Pulmonary artery endothelial cell (primary cell): ENCODE measurements around the gene ULK2. TPM values are rescaled to one million over a fixed set of nuclear protein-coding genes. Genes with fewer than 3 reads are reported as not detected.

Experiments used
- DNase-seq: peaks from one replicate; pipeline ENCODE4 v3.0.0-alpha.2; 2011; ENCODE audit warnings: low read depth, low spot score
- total RNA-seq: library from RNA; depleted of rRNA; stranded (reverse); fragments of >200 nt; gene quantifications from 2 replicates; pipeline ENCODE4 v1.2.3, GENCODE V29; 2014

The ULK2 gene
- total RNA-seq, 1 donor from 2014 or later = 23.1 TPM

DNA sequence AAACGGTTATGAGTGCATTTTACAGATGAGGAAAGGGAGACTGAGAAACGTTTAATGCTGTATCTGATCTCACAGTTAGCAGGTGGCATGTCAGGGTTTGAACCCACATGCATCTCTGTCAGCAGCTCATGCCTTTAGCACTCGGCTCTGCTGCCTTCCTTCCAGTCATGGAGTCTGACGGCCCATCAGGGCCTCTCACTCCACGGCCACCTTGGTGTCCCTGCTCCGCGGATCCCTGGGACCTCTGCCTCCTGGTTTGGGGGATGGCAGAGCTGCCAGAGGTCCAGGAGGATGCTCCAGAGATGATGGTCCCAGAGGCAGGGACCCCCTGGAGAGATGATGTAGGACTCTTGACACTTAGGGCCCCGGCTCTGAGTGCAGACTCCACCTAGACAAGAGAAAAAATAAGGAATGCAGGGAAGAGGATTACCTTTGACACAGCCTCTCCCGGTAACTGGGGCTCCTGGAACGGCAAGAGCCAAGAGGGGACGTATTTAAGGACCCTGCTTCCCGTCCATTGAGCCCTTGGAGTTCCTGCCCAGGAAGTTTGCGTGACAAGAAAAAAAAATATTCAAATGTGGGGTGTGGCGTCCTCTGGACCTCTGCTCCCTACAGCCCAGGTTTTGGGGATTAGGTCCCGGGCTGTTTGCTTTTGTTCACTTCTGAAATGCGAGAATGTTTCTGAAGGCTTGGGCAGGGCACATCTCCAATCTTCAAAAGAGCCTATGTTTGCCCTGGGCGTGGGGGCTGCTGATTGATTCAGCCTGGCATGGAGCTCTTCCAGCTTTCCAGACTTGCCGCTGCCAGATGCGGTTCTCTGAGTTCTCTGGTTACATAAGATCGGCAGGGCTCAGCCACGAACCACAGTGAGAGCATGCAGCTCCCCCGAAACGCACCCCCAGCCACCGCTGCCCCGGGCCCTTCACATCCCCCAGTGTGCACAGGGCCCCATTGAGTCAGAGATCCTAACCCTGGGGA is 119.6 kb downstream of the ULK2 start, which contains the start of gene ALDH3A1:
ALDH3A1 (minus strand) TSS at position 470 of the 978 bp plus-strand sequence. CDS start 3,169 bp downstream, outside the sequence.
- DNase-seq = no peak

DNA sequence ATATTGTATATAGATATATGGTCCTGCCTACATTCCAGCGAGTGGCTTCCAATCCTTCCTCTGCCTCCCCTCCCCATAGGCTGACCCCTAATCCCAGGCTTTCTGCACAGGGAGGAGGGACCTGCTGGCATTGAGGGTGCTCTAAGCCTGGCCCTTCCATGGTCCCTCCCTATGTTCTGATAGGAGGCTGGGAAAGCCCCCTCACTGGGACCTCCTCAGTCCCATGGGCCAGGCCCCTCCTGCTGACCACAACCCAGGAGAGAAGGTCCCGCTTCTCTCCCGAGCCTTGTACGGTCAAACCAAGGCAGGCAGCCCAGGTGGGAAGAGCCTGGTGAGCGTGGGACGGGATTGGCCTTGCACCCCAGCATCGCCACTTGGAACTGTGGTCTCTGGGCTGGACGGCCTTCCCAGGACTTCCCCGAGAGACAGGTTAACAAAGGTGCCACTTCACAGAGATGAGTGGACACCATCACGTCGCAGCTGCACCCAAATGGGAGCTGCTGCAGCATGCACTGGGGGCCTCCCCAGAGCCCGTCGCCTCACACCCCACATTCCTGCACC is 120.5 kb downstream of the ULK2 start:
- no peak for DNase-seq

DNA sequence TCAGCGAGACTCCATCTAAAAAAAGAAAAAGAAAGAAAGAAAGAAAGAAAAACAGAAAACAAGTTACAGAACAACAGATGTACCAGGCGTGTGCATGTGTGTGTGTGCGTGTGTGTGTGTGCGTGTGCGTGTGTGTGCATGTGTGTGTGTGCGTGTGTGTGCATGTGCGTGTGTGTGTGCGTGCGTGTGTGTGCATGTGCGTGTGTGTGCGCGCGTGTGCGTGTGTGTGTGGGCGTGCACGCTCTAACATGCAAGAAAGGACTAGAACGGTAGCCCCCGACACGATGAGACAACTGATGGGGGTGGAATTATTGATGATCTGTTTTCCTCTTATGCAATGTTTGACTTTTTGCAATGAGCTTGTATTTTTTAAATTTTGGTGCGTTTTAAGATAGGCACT is 121.2 kb downstream of the ULK2 start:
- DNase-seq = no peak

DNA sequence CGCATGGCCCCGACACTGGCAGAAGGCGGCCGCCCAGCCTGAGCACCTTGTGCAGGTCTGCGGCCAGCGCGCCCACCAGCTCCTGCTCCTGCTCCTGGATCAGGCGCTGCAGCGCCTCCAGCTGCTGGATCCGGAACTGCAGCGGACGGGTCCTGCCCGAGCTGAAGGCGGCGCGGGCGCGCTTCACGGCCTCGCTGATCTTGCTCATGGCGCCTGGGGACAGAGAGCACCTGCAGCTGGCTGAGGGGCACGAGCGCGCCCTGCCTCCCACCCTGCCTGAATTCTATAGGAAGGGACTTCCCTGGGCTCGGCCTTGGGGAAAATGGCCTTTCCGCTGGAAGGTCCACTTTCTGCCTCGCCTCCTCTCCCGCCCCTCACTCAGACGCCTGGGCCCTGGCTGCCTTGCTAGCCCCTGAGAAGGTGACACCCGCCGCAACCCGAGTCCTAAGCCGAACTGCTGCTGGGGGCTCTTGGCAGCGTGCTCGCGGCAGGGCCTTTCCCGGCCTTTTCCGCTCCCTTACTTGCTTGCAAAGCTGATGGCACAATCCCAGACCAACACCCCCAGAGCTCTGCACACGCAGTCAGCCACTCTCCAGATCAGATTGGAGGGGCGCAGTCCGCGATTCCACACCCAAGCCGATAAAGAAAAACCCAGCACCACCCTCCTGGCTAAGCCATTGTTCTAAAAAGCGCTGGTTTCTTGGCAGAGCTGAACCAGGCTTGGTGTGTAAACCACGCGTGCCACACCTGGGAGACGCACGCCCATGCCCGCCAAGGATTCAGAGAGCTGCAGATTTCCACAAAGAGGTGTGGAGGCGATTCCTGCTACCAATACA is 122.6 kb downstream of the ULK2 start:
- DNase-seq = peak; percentile 37

DNA sequence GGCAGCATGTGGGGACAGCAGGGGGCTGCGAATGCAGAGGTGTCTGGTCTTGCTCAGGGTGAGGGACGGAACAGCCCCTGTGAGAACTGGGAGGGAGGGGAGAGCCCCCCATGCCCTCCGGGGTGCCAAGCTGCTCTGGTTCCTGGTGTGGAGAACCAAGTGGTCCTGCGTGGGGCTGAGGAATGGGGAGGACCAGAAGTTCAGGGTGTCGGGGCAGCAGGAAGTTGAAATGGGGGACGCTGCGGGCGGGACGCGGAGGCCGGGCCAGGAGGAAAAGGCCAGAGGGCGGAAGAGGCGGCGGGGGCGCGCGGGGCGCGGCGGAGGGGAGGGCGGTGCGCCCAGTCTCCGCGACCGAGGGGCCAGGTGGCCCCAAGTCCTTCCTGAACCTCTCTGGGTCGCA is 123.2 kb downstream of the ULK2 start:
- DNase-seq = no peak

DNA sequence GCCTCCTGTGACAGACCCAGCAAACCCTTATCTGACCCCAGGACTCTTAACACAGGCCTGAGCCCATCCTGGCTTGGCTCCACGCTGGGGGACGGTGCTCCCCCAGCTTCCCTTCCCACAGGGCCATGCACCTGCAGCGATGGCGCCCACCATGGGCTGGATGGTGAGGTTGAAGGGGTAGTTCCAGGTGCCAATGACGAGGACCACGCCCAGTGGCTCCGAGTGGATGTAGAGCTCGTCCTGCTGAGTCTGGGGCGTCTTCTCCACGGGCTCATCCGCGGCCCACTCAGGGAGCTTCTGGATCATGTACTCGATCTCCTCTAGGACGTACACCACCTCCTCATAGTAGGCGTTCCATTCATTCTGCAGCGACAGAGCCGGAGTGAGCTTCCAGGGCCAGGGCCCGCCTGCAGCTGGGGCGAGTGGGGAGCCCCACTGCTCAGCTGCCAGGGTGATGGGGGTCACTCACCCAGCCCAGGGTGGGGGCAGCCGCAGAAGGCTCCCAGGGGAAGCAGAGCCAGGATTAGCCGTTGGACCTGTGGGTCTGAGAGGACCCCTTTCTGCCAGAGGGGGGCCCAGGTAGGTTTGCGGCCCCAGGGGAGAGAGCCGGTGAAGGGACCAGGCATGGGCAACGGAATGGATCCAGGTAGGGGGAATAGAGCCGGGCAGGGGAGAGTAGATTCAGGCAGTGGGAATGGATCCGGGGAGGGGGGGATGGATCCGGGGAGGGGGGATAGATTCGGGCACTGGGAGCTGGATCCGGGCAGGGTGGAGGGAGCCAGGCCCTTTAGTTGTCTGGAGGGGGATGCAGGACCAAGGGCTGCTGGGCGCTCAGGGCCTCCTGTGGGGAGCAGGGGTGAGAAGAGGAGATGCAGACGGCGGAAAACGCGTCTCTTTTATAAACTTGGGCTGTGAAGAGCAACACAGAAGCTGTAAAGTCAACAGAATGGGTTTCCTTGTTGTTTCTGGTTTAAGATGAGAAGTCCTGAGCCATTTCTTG is 124.3 kb downstream of the ULK2 start:
- no peak for DNase-seq

DNA sequence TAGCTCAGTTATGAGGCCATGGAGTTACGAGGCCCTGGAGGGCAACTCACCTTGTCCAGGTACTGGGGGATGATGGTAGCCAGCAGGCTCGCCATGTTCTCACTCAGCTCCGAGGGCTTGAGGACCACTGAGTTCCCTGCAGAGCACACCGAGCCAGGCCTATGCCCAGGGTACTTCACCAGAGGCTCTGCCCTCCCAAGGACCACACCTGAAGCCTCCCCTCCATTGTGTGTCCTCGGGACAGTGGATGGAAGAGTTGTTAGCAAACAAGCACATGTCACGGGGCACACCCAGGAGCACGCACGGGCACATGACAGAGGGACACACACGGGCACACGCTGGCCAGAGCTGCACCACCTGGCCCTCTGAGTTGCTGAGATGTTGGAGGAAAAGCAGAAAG is 125.2 kb downstream of the ULK2 start:
- DNase-seq = no peak

DNA sequence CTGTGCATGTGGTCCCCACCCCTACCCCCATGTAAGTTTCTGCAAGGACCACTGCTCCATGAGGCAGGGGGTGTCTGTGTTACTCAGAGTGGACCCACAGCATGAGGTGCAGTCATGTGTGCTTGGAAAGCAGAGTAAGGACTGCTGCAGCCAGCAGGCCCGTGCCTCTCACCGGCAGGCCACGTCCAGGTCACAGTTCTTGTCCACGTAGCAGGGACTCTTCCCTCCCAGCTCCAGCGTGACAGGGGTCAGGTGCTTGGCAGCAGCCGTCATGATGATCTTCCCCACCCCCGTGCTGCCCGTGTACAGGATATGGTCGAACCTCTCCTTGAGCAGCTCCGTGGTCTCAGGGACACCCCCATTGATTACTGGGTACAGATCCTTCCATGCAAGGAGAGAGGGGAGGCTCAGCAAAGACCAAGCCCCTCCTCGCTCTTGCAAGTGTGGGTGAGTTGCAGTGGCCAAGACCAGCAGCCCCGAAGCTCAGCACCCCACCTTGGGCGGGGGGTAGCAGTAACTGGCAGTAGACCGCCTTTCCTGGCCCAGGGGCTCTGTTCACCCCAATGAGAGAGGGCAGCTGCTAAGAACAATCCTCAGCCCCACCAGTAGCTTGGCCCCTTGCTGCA is 125.8 kb downstream of the ULK2 start:
- no peak for DNase-seq

DNA sequence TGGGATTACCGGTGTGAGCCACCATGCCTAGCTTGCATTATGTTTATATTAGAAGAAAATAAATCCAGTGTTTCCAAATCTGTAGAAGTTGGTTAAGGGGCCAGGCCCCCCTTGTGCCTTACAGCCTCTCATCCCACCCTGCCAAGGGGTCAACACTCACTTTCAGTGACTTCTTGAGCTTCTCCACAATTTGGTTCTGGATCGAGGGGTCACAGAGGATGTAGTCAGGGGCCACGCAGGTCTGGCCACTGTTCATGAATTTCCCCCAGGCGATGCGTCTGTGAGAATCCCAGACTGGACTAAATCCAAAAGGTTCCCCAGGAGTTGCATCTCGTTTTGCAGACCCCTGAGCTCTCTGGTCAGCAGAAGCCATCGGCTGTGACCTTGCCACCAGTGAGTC is 126.8 kb downstream of the ULK2 start:
- no peak for DNase-seq

DNA sequence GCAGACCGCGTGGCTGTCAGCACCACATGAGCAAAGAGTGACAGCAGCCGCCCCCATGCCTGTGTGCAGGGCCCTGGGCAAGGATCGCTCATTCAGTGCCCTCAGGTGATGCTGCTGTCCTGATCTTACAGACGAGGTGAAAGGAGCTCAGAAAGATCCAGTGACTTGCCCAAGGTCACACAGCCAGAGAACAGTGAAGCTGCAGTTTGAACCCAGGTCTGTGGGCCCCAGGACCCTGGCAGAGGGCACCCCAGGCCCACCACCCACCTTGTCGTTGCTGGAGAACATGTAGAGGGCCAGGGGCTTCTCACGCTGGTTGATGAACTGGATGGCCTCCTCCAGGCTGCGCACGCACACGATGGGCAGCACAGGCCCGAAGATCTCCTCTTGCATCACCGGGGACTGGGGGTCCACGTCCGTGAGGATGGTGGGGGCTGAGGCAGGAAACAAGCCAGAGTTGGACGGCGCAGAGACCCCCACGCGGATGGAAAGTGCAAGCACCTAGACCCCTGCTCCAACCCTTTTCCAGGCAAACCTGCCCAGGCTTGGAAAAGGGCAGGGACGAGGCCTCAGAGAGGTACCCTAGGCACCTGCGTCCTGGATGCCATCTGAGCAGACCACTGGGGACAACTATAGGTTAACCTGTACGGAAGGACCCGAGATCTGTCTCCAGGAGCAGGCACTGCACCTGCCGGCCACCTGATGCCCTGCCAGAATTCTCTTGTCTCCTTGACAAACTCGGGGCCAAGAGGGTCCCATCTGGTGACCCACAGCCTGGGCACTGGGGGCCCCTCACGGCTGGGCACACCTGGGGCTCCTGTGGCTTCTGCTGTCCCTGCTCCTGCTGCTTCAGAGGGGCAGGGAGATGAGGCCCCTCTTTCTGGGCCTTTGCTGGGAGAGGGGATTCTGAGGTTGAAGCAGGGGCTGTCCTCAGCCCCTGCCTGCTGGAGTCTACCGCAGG is 128.2 kb downstream of the ULK2 start:
- DNase-seq = no peak

DNA sequence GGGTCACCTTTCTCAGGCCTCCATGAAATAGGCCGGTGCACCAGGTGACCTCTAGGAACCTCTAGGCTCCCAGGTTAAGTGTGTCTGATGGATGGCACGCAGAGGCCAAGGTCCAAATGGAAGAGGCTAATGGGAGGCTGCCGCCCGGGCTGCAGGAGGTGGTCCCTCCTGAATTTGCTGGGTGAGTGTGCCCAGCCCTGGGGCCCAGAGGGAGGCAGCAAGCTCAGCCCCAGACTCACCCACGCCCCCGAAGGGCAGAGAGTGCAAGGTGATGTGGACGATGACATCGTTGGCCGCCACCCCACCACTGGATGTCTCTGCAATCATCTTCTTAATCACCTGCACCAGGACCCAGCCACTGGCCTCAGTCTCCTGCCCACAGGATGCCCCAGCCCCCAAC is 129.0 kb downstream of the ULK2 start:
- DNase-seq = no peak

DNA sequence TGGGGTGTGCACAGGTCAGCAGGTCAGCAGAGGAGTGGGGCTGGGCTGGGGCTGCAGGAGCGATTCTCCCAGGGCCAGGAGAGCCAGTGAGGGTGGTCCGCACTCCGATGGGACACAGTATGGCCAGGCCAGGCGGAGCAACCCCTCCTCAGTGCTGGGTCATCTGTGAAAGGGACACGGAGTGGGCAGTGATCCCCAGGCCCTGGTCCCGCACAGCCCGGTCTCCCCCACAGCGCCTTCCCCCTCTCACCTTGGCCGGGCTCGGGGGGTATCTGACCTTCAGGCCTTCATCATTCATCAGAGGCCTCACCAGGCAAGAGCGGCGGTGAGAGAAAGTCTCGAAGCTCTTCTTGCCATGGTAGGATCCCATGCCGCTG is 129.7 kb downstream of the ULK2 start:
- DNase-seq = no peak

DNA sequence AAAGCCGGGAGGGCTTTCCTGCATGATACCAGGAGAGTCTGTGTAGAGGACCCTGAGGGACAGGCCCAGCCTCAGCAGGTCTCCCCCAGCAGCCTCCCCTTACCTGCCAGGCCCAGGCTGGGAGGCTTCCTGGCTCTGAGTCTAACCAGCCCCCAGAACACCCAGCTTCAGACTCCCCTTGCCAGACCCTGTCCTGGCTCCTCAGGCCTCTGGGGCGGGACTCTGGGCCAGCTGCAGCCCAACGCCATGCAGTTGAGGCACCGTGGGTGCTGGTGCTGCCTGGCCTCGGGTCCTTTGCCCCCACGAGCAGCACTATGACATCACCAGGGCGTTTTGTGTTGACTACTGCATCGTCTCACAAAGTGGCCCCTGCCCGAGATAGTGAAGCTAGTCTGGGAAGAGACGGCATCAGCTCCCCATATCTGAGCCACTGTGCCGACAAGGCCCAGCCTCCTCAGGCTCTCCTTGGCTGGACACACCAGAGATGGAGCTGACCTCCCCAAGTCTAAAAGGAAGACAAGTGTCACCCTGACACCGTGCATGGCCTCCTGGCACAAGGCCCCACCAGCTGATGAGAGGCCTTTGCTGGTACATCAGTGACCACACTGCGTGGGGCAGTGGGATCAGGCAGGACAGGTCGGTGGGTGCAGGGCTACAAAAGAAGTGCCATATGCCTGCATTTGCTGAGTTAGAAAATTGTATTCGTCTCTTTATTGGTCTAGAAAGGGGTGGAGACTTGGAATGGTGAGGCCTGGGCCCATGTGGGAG is 130.2 kb downstream of the ULK2 start:
- DNase-seq = no peak

DNA sequence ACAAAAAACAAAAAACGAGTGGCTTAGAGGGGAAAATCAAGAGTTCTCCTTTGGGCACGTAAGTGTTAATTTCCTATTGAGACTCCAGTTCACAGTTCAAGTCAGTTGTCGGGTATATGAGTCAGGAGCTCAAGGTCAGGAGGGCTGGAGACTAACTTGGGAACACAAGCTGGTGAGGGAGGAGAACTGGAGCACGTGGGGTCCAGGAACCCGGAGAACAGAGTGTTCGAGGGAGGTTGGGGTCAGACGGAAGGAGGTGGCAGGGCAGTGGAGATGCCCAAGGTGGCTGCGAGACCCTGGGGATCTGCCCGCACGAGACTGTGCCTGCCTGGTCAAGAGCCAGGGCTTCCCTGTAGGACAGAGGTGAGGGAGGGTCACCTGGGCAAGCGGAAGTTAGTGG is 131.7 kb downstream of the ULK2 start:
- DNase-seq = no peak

DNA sequence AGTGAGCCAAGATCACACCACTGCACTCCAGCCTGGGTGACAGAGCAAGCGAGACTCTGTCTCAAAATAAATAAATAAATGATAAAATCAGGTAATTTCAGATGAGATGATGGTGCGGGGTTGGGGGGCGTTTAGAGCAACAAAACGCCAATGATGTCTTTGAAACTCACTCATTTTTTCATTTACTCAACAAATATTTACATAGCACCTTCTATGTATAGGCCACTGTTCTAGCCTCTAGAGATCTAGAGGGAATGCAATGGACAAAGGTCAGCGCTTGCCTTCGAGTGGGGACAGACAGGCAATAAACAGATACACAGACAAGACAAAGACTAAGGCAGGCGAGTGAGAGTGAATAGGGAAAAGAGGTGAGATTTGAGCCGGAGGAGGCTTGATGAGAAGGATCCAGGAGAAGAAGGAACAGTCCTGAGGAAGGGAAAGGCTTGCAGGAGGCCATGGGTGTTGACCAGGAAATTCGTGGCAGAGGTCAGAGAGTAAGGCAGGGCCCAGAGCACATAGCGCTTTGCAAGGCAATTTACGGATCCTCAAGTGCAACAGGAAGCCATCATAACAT is 133.7 kb downstream of the ULK2 start:
- no peak for DNase-seq

DNA sequence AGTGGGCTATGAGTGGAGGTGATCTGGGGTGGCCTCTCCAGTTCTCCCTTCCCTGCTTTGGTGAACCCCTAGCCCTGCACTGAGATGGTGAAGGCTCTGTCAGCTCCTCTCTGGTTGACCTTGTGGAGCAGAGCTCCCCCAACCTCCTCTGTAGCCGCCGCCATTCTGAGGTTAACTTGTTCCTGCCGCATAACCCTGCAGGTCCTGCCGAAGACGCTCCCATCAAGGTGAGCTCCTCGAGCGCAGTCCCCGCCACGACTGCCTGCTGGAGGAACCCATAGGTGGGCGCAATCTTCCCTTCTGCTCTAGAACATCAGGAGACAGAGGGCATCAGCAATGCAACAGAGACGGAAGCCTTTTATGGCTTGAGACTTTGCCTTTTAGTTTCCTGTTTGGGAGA is 136.1 kb downstream of the ULK2 start:
- DNase-seq = no peak

DNA sequence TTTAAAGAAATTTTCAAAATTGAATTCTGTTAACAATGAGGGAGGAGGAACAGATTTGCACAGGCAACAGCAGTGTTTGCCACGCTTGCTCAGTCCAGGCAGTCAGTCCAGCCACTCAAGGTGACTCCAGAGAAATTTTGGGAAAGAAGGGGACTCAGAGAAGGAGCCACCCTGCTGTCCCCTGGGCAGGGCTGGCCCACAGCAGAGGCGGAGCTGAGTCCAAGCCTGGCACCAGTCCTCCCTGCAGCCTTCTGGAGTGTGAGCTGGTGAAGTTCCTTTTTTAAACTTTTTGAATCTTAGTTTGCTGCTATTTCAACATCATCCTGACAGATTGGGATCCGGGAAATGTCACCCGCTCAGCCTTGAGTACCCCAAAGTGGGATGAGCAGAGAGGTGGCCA is 136.9 kb downstream of the ULK2 start:
- no peak for DNase-seq

DNA sequence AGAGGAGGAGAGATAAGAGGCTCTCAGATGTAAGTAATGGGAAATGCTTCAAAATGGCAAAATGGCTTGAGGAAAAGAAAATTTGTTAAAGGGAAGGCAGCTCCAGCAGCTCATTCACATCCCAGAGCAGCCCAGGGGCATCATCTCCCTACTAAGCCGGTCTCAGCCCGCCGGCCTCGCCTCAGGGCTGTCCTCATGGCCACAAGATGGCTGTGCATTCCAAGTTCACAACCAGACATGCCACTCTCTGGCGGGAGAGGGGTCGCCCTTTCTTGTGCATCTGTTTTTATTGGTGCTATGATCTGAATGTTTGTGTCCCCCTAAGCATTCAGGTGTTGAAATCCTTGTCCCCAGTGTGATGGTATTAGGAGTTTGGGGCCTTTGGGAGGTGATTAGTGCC is 137.8 kb downstream of the ULK2 start:
- no peak for DNase-seq
